SIG-M5 treated with dmso at 0.1 percent for 504 hours (cell line): ENCODE results near the gene VDAC1.
A peak's percentile ranks its signal among the peaks of the same experiment; 100 is the strongest.

Experiments
- DNase-seq: peaks from one replicate; lab custom pipeline; 2025; ENCODE audit not compliant: unreplicated experiment; lab: John Stamatoyannopoulos, UW

VDAC1 gene

GRCh38 chr5:134025786-134026185 is 21.0 kb upstream of the VDAC1 start:
- no peak for DNase-seq

GRCh38 chr5:134024811-134025210 is 20.0 kb upstream of the VDAC1 start:
- DNase-seq, result no peak

- no peak for DNase-seq
Measured at GRCh38 chr5:134022333-134022732, 17.6 kb upstream of the VDAC1 start.

- peak; percentile 33 for DNase-seq
Measured at GRCh38 chr5:134020188-134020587, 15.4 kb upstream of the VDAC1 start.

- no peak for DNase-seq
Measured at GRCh38 chr5:134019636-134020035, 14.9 kb upstream of the VDAC1 start.

GRCh38 chr5:134018986-134019316 is 14.2 kb upstream of the VDAC1 start:
- DNase-seq, result no peak

- no peak for DNase-seq
Measured at GRCh38 chr5:134018154-134018985, 13.6 kb upstream of the VDAC1 start.

- DNase-seq, result no peak
Measured at GRCh38 chr5:134008266-134008749, 3.5 kb upstream of the VDAC1 start.

GRCh38 chr5:134007581-134008265 is 2.9 kb upstream of the VDAC1 start:
- no peak for DNase-seq

GRCh38 chr5:134006115-134006514 is 1.3 kb upstream of the VDAC1 start:
- no peak for DNase-seq

- no peak for DNase-seq
Measured at GRCh38 chr5:134005417-134006061, 764 bp upstream of the VDAC1 start.

- no peak for DNase-seq
Measured at GRCh38 chr5:134003817-134004625, 754 bp downstream of the VDAC1 start.

- no peak for DNase-seq
Measured at GRCh38 chr5:134003064-134003816, 1.5 kb downstream of the VDAC1 start.

- DNase-seq, result no peak
Measured at GRCh38 chr5:134001938-134002731, 2.6 kb downstream of the VDAC1 start.

GRCh38 chr5:134000696-134001453 is 3.9 kb downstream of the VDAC1 start:
- no peak for DNase-seq

- DNase-seq, result no peak
Measured at GRCh38 chr5:134000091-134000511, 4.7 kb downstream of the VDAC1 start.

- DNase-seq, result no peak
Measured at GRCh38 chr5:133998807-133999206, 6.0 kb downstream of the VDAC1 start.

- DNase-seq, result no peak
Measured at GRCh38 chr5:133998042-133998441, 6.7 kb downstream of the VDAC1 start.
